ENCODE measurements around the gene CDH26.

CDH26 gene

DNA sequence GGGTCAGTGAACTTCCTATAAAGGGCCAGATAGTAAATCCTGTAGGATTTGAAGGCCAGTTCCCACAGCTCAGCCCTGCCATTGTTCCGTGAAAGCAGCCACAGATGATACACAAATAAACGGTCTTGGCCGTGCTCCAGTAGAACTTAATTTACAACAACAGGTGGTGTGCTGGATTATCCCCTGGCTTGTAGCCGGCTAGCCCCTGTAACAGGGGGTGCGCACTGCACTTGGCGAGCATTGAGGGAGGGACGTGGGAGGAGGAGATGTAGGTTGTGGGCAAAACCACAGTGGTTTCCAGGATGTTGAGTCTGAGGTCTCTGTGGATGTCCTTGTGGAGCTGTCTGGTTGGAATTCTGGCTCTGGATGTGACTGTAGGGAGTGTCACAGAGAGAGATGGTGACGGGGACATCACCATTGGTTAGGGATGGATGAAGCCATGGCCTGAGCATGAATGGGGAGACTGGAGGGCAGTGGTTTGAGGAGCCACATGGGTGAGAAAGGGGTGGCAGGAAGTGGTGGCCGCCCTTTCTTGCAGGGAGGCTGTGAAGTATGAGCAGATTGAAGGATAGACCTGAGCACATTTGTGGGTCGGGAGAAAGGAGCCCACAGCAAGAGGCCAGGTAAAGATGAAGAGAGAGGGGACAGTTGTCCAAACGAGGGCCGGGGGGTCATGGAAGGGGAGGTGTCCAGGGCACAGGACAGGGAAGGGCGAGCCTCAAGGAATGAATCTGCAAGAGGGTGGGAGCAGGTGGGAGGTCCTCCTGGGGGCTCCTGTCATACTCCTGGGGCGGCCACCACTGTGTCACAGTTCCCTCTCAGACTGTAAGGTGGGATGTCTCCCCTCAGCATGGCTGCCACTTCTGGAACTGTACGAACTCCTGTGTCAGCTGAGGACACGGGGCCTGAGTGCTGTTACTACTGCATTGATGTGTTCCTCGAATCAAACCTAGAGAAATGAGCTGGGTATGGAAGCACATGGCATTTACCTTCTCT is 53.6 kb downstream of the CDH26 start:
- H3K27me3 ChIP-seq (ENCODE audit: insufficient read depth, low read length), result peaks cover 31% of the 10 kb centered on the region; the same call in 1 of the 2 replicates
- no peaks in the 10 kb centered on the region for H3K4me1 ChIP-seq (ENCODE audit: control insufficient read depth, insufficient read depth, low read length, unreplicated experiment)
- H2AFZ ChIP-seq (ENCODE audit: low read length, unreplicated experiment), result no peak overlapping the region
- H3K36me3 ChIP-seq (ENCODE audit: insufficient read depth, low read length), result no peaks in the 10 kb centered on the region
- H3K27ac ChIP-seq (ENCODE audit: low read depth, low read length), result no peak overlapping the region
- no peaks in the 10 kb centered on the region for H3K79me2 ChIP-seq (ENCODE audit: control insufficient read depth, insufficient read depth, low read length, unreplicated experiment)
- no peak overlapping the region for H3K4me3 ChIP-seq (ENCODE audit: low read depth, low read length)

DNA sequence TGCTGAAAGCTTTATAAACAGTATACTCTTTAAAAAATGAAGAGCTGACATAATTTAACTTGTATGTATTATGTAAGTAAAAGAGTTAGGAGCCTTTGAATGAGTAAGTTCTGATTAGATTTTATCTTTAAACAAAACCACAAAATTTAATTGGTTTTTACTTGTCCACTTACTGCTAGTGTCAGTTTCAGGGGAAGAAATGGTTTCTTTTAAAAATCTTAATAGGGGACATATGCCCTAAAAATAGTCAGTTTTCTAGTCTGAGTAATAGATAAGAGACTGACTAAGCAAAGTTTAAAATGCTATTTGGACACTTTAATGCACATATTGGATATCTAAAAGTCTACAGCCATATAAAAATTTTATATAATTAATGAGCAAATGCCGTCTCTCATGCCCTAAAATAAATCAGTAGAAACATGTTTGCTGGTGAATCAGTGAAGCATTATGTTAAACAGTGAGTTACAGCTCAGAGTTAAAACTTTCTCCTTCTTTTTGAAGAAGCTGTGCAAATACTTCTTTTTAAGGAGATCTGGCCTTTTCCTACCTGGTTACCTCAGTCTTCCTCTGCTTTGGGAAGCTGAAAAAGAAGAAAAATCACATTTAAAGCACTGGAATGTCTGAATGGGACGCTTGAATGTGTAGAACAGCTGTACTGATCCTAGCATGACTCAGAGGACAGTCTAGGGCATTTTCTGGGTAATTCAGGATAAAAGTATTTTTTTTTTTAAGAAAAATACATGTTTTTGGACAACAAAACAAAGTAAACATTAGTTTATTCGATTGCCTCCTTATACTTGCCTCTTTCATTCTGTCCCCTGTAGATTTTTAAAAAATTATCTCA is 55.3 kb downstream of the CDH26 start:
- Histone ChIP-seq H3K27me3 (ENCODE audit: insufficient read depth, low read length) (peaks cover 31% of the 10 kb centered on the region; the same call in 1 of the 2 replicates), H3K4me3 (ENCODE audit: low read depth, low read length) (no peak overlapping the region), H3K4me1 (ENCODE audit: control insufficient read depth, insufficient read depth, low read length, unreplicated experiment) (no peaks in the 10 kb centered on the region), H2AFZ (ENCODE audit: low read length, unreplicated experiment) (no peak overlapping the region), H3K36me3 (ENCODE audit: insufficient read depth, low read length) (no peaks in the 10 kb centered on the region), H3K79me2 (ENCODE audit: control insufficient read depth, insufficient read depth, low read length, unreplicated experiment) (no peaks in the 10 kb centered on the region), H3K27ac (ENCODE audit: low read depth, low read length) (no peak overlapping the region)

DNA sequence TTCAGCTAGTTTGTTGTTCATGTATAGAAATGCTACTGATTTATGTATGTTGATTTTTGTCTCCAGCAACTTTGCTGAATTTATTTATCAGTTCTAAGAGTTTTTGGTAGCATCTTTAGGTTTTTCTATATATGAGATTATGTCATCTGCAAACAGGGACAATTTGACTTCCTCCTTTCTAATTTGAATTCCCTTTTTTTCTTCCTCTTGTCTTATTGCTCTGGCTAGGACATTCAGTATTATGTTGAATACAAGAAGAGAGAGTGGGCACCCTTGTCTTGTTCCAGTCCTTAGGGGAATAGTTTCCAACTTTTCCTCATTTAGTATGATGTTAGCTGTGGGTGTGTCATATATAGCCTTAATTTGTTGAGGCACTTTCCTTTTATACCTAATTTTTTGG is 58.2 kb downstream of the CDH26 start:
- Histone ChIP-seq H3K4me3 (ENCODE audit: low read depth, low read length) (no peak overlapping the region), H3K27ac (ENCODE audit: low read depth, low read length) (no peak overlapping the region), H3K36me3 (ENCODE audit: insufficient read depth, low read length) (no peaks in the 10 kb centered on the region), H3K79me2 (ENCODE audit: control insufficient read depth, insufficient read depth, low read length, unreplicated experiment) (no peaks in the 10 kb centered on the region), H2AFZ (ENCODE audit: low read length, unreplicated experiment) (no peak overlapping the region), H3K27me3 (ENCODE audit: insufficient read depth, low read length) (peaks cover 36% of the 10 kb centered on the region; the same call in 1 of the 2 replicates), H3K4me1 (ENCODE audit: control insufficient read depth, insufficient read depth, low read length, unreplicated experiment) (no peaks in the 10 kb centered on the region)

DNA sequence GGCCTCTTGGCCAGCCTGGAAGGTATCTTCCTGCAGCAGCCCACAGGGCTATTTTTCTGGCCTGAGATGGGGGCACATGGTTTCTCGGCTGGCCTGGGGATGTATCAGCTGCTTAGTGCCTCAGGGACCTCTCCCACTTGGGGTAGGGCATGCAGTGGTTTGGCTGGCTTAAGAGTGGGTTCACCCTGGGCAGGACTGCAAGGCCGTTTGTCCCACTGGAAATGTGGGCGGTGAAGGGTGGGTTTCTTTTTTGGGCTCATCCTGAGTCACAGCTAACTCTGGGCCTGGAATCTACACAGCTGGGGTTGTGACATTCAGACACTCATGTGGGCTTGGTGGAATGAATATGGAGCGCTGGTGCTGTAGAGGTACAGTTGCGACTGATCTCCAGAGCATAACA is 62.0 kb downstream of the CDH26 start:
- no peaks in the 10 kb centered on the region for H3K4me1 ChIP-seq (ENCODE audit: control insufficient read depth, insufficient read depth, low read length, unreplicated experiment)
- H3K36me3 ChIP-seq (ENCODE audit: insufficient read depth, low read length), result no peaks in the 10 kb centered on the region
- H3K27me3 ChIP-seq (ENCODE audit: insufficient read depth, low read length), result peaks cover 45% of the 10 kb centered on the region
- H3K79me2 ChIP-seq (ENCODE audit: control insufficient read depth, insufficient read depth, low read length, unreplicated experiment), result no peaks in the 10 kb centered on the region
- H3K4me3 ChIP-seq (ENCODE audit: low read depth, low read length), result no peak overlapping the region
- no peak overlapping the region for H3K27ac ChIP-seq (ENCODE audit: low read depth, low read length)
- no peak overlapping the region for H2AFZ ChIP-seq (ENCODE audit: low read length, unreplicated experiment)

DNA sequence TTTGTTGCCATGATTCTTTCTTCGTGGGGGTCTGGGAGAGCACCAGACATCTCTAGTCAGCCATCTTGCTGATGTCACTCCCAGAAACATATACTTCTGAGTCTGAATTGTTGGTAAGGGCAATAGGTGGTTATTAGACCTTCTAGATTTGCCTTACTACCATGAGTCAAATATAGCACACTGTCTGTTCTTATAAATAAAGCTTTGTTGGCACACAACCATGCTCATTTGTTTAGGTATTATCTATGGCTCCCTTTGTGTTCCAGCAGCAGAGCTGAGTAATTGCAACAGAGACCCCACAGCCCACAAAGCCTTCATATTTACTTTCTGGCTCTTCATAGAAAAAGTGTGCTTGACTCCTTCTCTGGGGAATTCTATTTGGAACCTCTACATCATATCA is 62.9 kb downstream of the CDH26 start:
- no peak overlapping the region for H3K4me3 ChIP-seq (ENCODE audit: low read depth, low read length)
- H2AFZ ChIP-seq (ENCODE audit: low read length, unreplicated experiment), result no peak overlapping the region
- H3K79me2 ChIP-seq (ENCODE audit: control insufficient read depth, insufficient read depth, low read length, unreplicated experiment), result no peaks in the 10 kb centered on the region
- H3K36me3 ChIP-seq (ENCODE audit: insufficient read depth, low read length), result no peaks in the 10 kb centered on the region
- no peaks in the 10 kb centered on the region for H3K4me1 ChIP-seq (ENCODE audit: control insufficient read depth, insufficient read depth, low read length, unreplicated experiment)
- peaks cover 37% of the 10 kb centered on the region for H3K27me3 ChIP-seq (ENCODE audit: insufficient read depth, low read length)
- no peak overlapping the region for H3K27ac ChIP-seq (ENCODE audit: low read depth, low read length)

DNA sequence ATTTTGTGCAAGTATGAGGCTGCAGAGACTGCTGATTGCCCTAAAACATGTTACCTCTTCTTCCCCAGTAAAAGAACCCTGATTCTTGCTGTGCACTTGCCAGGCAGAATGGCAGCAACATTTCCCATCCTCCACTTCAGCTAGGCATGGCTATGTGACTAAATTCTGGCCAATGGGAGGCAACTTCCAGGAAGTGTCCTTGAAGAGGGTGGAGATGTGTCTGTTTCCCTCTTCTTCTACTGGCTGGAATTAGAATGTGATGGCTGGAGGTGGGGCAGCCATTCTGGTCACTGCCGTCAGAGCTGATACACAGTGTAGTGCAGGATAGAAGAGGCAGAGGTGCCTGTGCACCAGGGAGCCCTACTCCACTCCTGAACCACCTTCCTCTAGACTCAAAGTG is 64.6 kb downstream of the CDH26 start:
- Histone ChIP-seq H3K4me3 (ENCODE audit: low read depth, low read length) (no peak overlapping the region), H3K27me3 (ENCODE audit: insufficient read depth, low read length) (peaks cover 37% of the 10 kb centered on the region), H3K36me3 (ENCODE audit: insufficient read depth, low read length) (no peaks in the 10 kb centered on the region), H3K79me2 (ENCODE audit: control insufficient read depth, insufficient read depth, low read length, unreplicated experiment) (no peaks in the 10 kb centered on the region), H2AFZ (ENCODE audit: low read length, unreplicated experiment) (no peak overlapping the region), H3K27ac (ENCODE audit: low read depth, low read length) (no peak overlapping the region), H3K4me1 (ENCODE audit: control insufficient read depth, insufficient read depth, low read length, unreplicated experiment) (no peaks in the 10 kb centered on the region)

DNA sequence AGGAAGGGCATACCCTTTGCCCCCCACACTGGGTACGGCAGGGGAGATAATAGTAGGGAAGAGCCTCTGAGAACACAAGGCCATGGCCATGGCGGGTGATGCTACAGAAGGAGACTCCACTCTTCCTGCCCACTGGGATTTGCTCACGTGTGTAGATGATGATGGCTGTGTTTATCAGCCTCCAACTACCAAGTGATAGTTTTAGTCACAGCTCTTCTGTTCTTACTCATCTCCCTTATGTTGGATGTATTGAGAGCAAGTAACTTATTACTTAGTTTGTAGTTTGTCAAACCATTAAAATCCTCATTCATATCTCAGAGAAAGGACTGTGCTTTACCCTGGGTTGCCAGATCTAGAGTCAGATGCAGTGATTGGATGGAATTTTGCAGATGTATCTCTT is 66.0 kb downstream of the CDH26 start:
- H3K4me1 ChIP-seq (ENCODE audit: control insufficient read depth, insufficient read depth, low read length, unreplicated experiment), result no peaks in the 10 kb centered on the region
- H3K4me3 ChIP-seq (ENCODE audit: low read depth, low read length), result no peak overlapping the region
- H3K27me3 ChIP-seq (ENCODE audit: insufficient read depth, low read length), result peaks cover 39% of the 10 kb centered on the region
- H3K36me3 ChIP-seq (ENCODE audit: insufficient read depth, low read length), result no peaks in the 10 kb centered on the region
- no peak overlapping the region for H3K27ac ChIP-seq (ENCODE audit: low read depth, low read length)
- H3K79me2 ChIP-seq (ENCODE audit: control insufficient read depth, insufficient read depth, low read length, unreplicated experiment), result no peaks in the 10 kb centered on the region
- no peak overlapping the region for H2AFZ ChIP-seq (ENCODE audit: low read length, unreplicated experiment)

DNA sequence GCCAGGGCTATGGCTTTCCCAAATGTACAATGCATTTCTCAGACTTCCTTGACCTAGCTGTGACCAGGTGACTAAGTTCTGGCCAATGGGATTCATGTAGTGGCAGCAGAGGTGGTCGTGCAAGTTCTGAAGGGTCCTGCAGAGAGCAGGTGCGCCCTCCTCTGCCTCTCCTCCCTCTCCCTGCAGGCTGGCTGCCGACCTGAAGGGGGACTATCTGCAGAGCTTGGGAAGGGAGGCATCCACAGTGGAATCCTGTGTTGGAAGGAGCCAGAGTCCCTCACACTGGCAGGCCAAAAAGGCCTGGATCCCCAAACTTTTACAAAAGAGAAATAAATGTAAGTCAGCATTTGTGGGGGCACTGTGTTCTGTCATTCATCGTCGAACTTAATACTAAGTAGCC is 66.6 kb downstream of the CDH26 start:
- H2AFZ ChIP-seq (ENCODE audit: low read length, unreplicated experiment), result no peak overlapping the region

DNA sequence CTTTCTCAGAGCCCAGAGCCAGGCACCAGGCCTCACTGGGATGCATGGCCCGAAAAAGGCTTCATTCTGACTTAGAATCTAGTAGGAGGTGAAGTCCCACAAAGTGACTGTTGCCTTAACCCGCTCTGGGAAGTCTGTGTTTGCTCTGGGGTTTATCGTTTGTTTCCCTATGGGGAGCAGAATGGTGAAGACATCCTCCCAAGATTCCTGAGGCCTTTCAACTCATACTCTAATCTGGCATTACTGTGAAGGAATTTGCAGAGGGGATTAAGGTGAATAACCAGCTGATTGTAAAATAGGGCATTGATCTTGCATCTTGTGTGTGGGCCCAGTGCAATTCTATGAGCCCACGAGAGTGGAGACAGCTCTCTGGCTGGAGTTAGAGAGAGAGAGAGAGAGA is 67.8 kb downstream of the CDH26 start:
- H3K4me3 ChIP-seq (ENCODE audit: low read depth, low read length), result no peak overlapping the region
- H3K79me2 ChIP-seq (ENCODE audit: control insufficient read depth, insufficient read depth, low read length, unreplicated experiment), result no peaks in the 10 kb centered on the region
- H3K36me3 ChIP-seq (ENCODE audit: insufficient read depth, low read length), result no peaks in the 10 kb centered on the region
- no peaks in the 10 kb centered on the region for H3K4me1 ChIP-seq (ENCODE audit: control insufficient read depth, insufficient read depth, low read length, unreplicated experiment)
- no peak overlapping the region for H2AFZ ChIP-seq (ENCODE audit: low read length, unreplicated experiment)
- H3K27me3 ChIP-seq (ENCODE audit: insufficient read depth, low read length), result peaks cover 44% of the 10 kb centered on the region
- H3K27ac ChIP-seq (ENCODE audit: low read depth, low read length), result no peak overlapping the region

More for the DNA sequence above, 66.6 kb downstream of the CDH26 start:
- Histone ChIP-seq H3K79me2 (ENCODE audit: control insufficient read depth, insufficient read depth, low read length, unreplicated experiment) (no peaks in the 10 kb centered on the region), H3K36me3 (ENCODE audit: insufficient read depth, low read length) (no peaks in the 10 kb centered on the region), H3K4me3 (ENCODE audit: low read depth, low read length) (no peak overlapping the region), H3K27ac (ENCODE audit: low read depth, low read length) (no peak overlapping the region), H3K27me3 (ENCODE audit: insufficient read depth, low read length) (peaks cover 39% of the 10 kb centered on the region), H3K4me1 (ENCODE audit: control insufficient read depth, insufficient read depth, low read length, unreplicated experiment) (no peaks in the 10 kb centered on the region)

DNA sequence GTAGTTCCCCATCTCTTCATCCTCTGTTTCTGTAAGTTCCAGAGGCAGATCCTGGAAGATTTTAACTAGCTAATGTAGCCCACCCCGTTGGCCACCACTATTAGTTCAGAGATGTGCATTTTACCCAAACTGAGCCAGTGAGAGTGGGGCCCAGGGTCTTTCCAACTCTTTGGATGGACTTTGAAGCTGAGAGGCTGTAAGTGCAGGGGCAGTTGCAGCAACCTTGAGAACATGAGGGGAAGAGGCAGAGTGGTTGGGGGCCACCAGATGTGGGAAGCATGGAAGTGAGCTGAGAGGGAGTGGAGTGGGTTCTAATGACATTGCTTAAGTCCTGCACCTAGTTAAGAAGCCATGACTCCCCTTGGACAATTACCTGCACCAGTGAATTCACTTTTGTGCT is 72.2 kb downstream of the CDH26 start:
- Histone ChIP-seq H3K27me3 (ENCODE audit: insufficient read depth, low read length) (peaks cover 17% of the 10 kb centered on the region; the same call in 1 of the 2 replicates), H2AFZ (ENCODE audit: low read length, unreplicated experiment) (no peak overlapping the region), H3K4me3 (ENCODE audit: low read depth, low read length) (no peak overlapping the region), H3K27ac (ENCODE audit: low read depth, low read length) (no peak overlapping the region), H3K4me1 (ENCODE audit: control insufficient read depth, insufficient read depth, low read length, unreplicated experiment) (no peaks in the 10 kb centered on the region), H3K36me3 (ENCODE audit: insufficient read depth, low read length) (no peaks in the 10 kb centered on the region), H3K79me2 (ENCODE audit: control insufficient read depth, insufficient read depth, low read length, unreplicated experiment) (no peaks in the 10 kb centered on the region)
